A673 (cell line): Measurements from ENCODE around the gene ANKS1B.

ENCODE experiments used
- CTCF ChIP-seq: fragments of 300-800, 200-600 bp; sonication (generic); conservative IDR thresholded peaks from 2 replicates; pipeline ENCODE4 v1.5.1; 2017; ENCODE audit warnings: low read depth, mild to moderate bottlenecking, antibody characterized with exemption, low read length, moderate library complexity, mixed read lengths
- EZH2 ChIP-seq: fragments of 200-600 bp; sonication (generic); IDR thresholded peaks from 2 replicates; pipeline ENCODE4 v1.6.1; 2017; ENCODE audit warnings: borderline replicate concordance, low read depth, mild to moderate bottlenecking, mixed read lengths, antibody characterized with exemption, low read length; ENCODE audit not compliant: poor library complexity, severe bottlenecking

- TF ChIP-seq CTCF (no peak), EZH2 (no peak)
Observed at GRCh38 chr12:99271071-99271470, 713.7 kb downstream of the ANKS1B start.
